Stimulated activated CD4-positive, alpha-beta T cell treated with anti-CD3 and anti-CD28 coated beads, Interleukin-1b, Interleukin-23, amount 100 ng/mL, for 24 hours (primary cell): ENCODE results near the gene SBF1.

ENCODE experiments used
- DNase-seq, 4 experiments: peaks; one replicate each; pipeline ENCODE4 v3.0.0-alpha.2; 2020; ENCODE audit warnings: low read depth in 4 of 4, low spot score in 1 of 4

SBF1 gene

DNA sequence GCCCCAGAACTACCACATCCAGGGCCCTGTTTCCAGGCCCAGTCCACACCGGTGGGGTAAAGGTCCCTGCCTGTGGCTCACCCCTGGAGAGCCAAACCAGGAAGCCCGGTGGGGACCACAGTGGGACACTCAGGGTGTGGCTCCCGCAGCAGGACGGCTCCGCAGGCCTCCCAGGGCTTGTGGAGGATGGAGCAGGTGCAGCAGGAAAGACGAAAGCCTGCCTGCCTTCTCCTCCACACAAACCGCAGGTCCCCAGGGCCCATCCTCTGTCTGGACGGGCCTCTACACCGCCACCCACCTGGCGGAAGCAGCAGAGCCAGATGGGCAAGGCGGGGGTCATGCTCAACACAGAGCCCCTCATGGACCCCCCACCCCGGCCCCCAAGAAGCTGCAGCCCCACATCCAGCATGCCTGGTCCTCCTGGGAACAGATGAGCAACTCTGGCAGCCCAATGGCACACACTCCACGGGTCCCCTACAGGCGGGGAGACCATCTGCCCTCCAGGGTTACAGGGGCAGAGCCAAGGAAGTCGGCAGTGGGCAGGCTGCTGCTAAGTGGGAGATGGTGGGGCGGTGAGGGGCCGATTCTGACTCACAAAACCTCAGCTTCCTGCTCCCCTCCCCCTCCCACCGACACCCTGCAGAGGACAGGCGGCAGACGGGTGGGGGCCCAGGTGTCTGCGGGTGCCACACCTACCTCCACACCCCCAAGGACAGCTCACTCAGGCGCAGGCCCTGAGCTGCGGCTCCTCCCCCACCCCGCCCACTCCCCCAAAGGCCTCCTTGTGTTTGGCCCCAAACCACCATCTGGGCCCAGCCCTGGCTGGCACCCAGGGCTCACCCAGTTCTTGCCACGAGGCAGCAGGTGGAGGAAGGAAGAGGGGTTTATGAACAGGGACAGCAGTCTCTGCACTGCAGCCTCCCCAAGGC lies 5.2 kb downstream of the SBF1 start:
- DNase-seq: peak; percentile 69 to 96 (median 84)

DNA sequence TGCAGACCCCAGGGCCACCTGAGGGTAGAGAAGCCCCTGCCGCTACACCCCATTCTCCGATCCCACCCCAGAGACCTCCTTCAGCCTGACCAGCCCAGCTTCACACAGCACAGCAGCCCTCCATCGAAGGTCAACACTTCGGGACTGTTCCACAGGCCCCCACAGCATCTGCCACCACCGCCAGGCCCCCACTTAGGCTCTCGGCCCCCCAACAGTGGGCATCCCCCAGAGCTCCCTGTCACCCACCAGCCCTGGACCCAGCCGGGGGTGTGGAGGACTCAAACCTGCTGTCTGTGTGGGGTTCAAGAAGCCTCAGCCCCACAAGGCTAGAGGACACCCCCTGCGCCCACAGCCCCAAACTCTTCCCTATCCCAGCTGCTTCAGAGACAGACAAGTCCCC lies 6.2 kb downstream of the SBF1 start:
- DNase-seq: no peak

DNA sequence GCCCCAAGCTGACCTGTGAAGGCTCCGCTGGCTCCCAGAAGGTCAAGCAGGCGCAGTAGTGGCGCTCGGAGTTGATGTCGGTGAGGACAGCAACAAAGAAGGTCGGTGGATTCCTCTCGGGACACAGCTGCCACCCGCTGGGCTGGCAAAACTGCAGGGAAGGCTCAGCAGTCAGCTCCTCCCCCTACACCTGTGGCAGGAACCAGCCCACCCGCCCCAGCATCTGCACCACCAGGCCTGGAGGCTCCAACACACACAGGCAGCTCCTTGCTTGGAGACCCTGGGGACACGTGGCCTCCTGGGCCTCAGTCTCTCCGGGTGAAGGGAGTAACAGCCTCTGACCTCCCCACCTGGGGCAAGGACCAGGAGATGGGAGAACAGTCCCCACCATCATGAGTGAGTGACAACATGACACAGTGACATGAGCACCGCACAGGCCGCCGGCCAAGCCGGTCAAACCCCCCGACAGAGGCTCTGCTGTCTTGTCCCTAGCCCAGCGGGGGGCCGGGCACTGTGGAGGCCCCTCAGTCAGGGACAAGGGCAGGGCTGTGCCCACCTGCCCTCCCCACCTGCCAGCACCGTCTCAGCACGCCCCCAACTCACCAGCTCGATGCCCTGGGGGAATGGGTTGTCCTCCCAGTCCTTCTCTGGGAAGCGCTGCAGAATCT lies 6.9 kb downstream of the SBF1 start:
- no peak for DNase-seq

DNA sequence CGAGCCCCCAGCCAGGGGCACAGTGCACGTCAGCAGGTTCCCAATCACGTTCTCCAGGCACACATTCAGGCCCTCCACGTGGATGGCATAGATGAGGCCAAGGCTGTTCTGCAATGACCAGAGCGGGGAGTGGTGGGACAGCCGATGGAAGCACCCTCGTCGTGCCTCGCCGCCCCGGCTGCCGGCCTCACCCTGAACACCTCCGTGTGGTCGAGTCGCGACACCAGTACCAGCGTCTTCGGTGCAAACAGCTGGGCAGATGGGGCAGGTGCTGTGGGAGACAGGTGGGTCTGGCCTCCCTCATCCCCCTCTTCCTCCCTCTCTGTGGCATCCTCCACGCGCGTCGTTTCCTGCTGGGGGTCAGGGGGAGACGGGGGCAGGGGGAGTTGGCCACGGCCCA lies 7.5 kb downstream of the SBF1 start:
- DNase-seq: no peak

DNA sequence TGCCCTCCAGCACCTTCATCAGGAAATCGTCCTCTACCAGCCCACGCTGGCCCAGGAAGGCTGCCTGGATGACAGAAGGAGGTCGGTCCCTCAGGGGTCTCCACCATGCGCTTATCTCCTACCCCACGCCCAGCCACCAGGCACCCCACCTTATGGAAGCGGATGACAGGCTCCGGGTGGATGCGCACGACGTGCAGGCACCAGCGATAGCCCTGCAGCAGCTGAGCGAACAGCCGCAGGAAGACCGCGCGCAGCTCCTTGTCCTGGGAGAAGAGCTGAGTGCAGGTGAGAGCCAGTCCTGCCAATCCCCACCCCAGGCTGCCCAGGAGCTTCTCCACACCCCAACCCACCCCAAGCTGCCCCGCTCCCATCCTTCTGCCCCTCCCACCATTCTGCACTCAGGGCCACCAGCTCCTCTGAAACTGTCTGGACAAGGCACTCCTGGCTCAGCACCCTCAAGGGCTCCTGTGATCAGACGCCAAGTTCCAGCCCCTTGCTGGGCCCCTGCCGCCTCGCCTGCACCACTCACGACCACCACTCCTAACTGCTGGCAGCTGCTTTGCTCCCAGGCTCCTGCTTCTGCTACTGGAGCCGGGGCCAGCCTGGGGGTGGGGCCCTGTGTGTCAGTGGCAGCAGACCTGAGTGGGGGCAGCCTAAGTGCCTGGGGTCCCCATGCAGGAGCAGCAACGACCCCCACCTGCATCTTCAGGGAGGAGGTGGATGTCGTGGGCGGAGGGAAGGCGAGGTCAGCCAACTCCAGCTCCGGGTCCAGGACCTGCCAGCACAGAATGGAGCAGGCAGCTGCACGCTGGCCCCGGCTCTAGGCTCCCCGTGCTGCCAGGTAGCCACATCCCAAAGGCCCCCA lies 9.5 kb downstream of the SBF1 start:
- no peak for DNase-seq

GRCh38 chr22:50464451-50464850 lies 10.4 kb downstream of the SBF1 start:
- DNase-seq: no peak

DNA sequence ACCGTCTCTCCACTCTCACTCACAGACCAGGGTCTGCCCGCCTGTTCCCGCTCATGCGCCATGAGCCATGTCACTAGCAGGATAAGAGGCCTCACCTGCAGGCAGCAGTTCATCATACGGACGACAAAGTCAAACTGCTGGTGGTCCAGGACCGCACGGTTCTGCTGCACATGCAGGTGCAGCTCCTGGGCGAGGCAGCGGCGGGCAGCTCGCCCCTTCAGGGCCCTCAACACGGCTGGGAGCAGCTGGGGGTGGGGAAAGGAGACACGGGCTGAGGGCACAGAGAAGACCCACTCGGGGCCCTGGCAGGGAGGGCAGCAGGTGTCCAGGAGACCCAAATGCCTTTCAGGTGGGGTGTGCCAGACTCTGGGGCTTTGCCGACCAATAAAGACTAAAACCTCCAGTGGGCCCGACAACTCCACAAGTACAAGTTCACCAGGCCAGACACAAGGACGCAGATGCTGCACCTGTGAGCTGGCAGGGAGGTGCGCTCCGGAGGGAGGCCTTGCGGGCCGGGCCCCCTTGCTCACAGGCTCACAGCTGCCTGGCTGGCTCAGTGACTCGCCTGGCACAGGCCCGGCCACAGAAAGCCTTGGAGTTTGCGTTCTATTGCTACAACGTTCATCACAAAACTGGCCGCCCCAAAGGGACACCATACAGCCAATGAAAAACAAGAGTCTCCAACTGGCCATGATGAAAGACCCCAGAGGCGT lies 11.5 kb downstream of the SBF1 start:
- no peak for DNase-seq

- DNase-seq: no peak
Observed at GRCh38 chr22:50461979-50462540, 12.8 kb downstream of the SBF1 start.

DNA sequence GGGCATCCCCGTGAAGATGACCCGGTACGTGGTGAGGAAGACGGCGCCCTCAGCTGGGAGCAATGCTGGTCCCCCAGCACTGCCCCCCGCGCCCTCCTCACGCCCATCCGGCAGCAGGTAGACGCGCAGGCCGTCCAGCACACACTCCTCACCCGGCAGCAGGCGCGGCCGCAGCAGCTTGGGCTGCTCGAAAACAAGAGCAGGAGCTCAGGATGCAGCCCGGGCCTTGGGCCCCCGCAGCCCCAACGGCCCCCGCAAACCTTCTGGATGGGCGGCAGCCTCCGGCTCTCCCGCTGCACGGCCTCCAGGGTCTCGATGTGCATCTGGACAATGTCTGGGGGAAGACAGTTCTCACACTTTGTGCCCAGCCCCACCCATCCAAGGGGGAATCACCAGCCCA lies 13.3 kb downstream of the SBF1 start:
- DNase-seq: no peak

GRCh38 chr22:50460938-50461337 lies 13.9 kb downstream of the SBF1 start:
- DNase-seq: no peak

GRCh38 chr22:50459496-50460140 lies 15.2 kb downstream of the SBF1 start:
- no peak for DNase-seq

GRCh38 chr22:50459016-50459415 lies 15.8 kb downstream of the SBF1 start:
- DNase-seq: no peak

DNA sequence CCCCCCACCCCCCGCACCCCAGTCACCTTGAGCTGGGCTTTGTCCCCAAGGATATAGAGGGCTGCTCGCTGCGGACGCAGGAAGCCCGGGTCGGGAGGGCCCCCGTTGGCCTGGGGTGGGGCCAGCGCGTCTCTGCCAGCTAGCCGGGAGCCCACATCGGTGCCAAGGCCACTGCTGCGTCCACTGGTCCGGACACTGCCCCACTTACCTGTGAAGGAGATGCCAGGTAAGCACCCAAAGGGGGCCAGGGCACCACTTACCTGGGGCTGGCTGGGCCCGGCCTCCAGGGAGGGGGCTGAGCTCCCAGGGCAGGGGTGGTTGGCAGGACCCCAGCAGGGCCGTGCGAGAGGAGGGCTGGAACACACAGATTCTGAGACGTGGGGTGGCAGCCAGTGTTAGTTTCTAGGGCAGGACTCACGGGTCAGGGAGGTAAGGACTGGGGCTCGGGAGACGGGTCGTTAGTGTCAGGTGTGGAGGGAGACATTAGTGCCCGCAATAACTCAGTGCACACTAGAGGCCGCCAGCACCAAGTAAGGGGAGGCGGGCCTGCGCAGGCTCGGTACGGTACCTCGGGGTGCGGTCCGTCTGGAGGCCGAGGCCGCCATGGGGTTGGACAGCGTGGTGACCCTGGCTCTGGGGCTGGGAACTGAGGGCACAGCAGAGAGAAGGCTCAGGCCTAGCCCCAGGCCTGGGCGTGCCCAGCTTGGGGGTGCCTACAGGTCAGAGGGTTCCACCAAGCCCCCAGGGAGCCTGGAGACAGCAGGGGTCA lies 18.2 kb downstream of the SBF1 start:
- DNase-seq: no peak

DNA sequence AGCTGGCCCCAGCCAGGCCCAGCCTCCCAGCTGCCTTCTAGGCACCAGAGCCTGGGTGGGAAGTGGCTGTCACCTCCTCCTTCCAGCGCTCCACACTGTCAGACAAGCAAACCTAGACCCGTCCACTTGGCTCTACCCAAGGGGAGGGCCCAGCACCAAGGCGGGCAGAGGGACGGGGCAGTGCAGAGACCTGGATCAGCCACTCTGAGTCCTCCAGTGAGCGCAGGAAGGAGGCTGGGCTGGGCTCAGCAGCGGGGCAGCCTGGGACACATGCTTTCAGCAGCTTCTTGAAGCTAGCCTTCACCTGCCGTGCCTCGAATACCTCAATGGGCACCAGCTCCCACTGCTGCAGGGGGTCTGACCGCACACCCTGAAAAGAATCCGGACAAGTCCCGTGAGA lies 18.8 kb downstream of the SBF1 start:
- no peak for DNase-seq

DNA sequence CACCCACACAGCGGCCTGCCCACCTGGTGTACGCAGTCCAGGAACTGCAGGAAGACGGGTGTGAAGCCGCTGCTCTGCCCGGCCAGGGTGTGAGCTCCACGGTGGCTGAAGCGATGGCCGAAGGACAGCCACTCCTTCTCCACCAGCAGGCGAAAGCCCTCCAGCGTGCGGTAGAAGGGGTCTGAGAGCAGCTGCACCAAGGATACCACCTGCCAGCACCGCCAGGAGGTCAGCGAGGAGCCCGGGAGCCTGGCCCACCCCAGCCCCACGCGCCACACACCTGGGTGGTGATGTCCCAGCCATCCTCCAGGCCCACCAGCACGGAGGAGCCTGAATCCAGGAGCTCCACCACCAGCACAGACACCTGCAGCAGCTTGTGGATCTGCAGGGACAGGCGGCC lies 19.6 kb downstream of the SBF1 start:
- DNase-seq: no peak

GRCh38 chr22:50454556-50455075 lies 20.2 kb downstream of the SBF1 start:
- no peak for DNase-seq

DNA sequence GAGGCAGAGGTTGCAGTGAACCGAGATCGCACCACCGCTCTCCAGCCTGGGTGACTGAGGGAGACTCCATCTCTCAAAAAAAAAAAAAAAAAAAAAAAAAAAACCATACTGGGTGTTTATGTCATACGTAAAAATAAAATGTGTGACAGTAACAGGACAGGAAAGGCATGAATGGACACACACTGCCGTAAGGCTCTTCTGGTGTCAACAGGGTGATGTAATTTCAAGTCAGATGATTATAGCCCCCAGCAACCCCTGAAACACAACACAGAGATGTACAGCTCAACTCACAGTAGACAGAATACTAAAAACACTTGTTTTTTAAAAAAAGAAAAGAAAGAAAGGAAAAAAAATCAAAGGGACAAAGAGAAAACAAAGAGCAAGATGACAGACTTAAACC lies 22.2 kb downstream of the SBF1 start:
- DNase-seq: no peak

- DNase-seq: no peak
Observed at GRCh38 chr22:50447576-50448551, 27.0 kb downstream of the SBF1 start.
